GM12878 (cell line): ENCODE data around the gene IRF2BPL.
A peak's percentile ranks its signal among the peaks of the same experiment; 100 is the strongest.

ENCODE experiments used
- CREB1 ChIP-seq: IDR thresholded peaks from 2 replicates; pipeline ENCODE4 v1.6.1; 2012; ENCODE audit warnings: low read depth, mild to moderate bottlenecking, inconsistent platforms
- CTCF ChIP-seq, 3 experiments: IDR thresholded peaks in 2 of 3; conservative IDR thresholded peaks in 1 of 3; 2 replicates each; pipeline ENCODE4 v1.5.1; 2011; ENCODE audit warnings: low read depth in 3 of 3, low read length in 3 of 3, mild to moderate bottlenecking in 3 of 3, control low read depth in 2 of 3, moderate library complexity in 2 of 3, inconsistent platforms in 1 of 3, mixed read lengths in 1 of 3; ENCODE audit not compliant: control insufficient read depth in 2 of 3, insufficient read depth in 1 of 3; ENCODE audit errors: extremely low read depth in 1 of 3
- EP300 ChIP-seq, 2 experiments: fragments of 150-350 bp in 1 of 2; IDR thresholded peaks; 2 replicates each; pipeline ENCODE4 v1.6.1; 2011 to 2012; ENCODE audit warnings: low read depth in 2 of 2, low read length in 2 of 2, borderline replicate concordance in 1 of 2, improper control_type of control experiment in 1 of 2, inconsistent platforms in 1 of 2; ENCODE audit not compliant: control insufficient read depth in 1 of 2
- MXI1 ChIP-seq: fragments of 150-350 bp; IDR thresholded peaks from 2 replicates; pipeline ENCODE4 v1.6.1; 2011; ENCODE audit warnings: low read depth, mild to moderate bottlenecking, inconsistent platforms, low read length, improper control_type of control experiment
- POLR2A ChIP-seq: IDR thresholded peaks from 2 replicates; pipeline ENCODE4 v1.6.1; 2011; ENCODE audit warnings: low read depth, mild to moderate bottlenecking, low read length
- RAD51 ChIP-seq: fragments of 450-650 bp; IDR thresholded peaks from 2 replicates; pipeline ENCODE4 v1.6.1; 2016; ENCODE audit warnings: moderate library complexity, mild to moderate bottlenecking, inconsistent platforms
- SMAD5 ChIP-seq: IDR thresholded peaks from 2 replicates; pipeline ENCODE4 v1.6.1; 2016; ENCODE audit warnings: antibody characterized with exemption, low read depth
- YY1 ChIP-seq: IDR thresholded peaks from 2 replicates; pipeline ENCODE4 v1.6.1; 2011; ENCODE audit warnings: low read depth, mild to moderate bottlenecking, low read length
- ZNF207 ChIP-seq: fragments of 450-650 bp; IDR thresholded peaks from 2 replicates; pipeline ENCODE4 v1.6.1; 2014; ENCODE audit warnings: antibody characterized with exemption, mild to moderate bottlenecking, borderline replicate concordance
- ZZZ3 ChIP-seq: IDR thresholded peaks from 2 replicates; pipeline ENCODE4 v1.6.1; 2011; ENCODE audit warnings: low read depth; ENCODE audit not compliant: control insufficient read depth, insufficient read length

- no peak for TF ChIP-seq EP300 (IDR thresholded peaks at IDR 0.05; ENCODE audit: borderline replicate concordance in 1 of 2, control insufficient read depth in 1 of 2, low read depth in 2 of 2, low read length in 2 of 2)
- TF ChIP-seq CTCF (IDR thresholded peaks at IDR 0.05 in 2 of 3, conservative IDR thresholded peaks at IDR 0.05 in 1 of 3; ENCODE audit: control insufficient read depth in 2 of 3, extremely low read depth in 1 of 3, insufficient read depth in 1 of 3, low read depth in 3 of 3, low read length in 3 of 3), result no peak
- TF ChIP-seq CREB1, result no peak
- no peak for TF ChIP-seq ZNF207
- no peak for TF ChIP-seq SMAD5
- 0 out of 2 replicates have a peak, but pooled peaks have one; percentile 13 for TF ChIP-seq YY1
- TF ChIP-seq MXI1, result no peak
- TF ChIP-seq POLR2A, result no peak
- TF ChIP-seq RAD51, result no peak
- TF ChIP-seq ZZZ3, result no peak
Observed at GRCh38 chr14:77040741-77041653, 12.5 kb upstream of the IRF2BPL start.
